Upper lobe of left lung (tissue), 4 donors: ENCODE results near the gene FBXO41.

Experiments used
- POLR2A ChIP-seq, 4 donors: fragments of 450-650 bp; IDR thresholded peaks; one replicate each; pipeline ENCODE4 v1.5.1; 2016 to 2017; ENCODE audit warnings: antibody characterized with exemption in 4 of 4, mild to moderate bottlenecking in 2 of 4
- POLR2AphosphoS5 ChIP-seq, 2 donors: sonication (generic); formaldehyde crosslinking; IDR thresholded peaks; one replicate each; pipeline ENCODE4 v1.5.1; 2017; ENCODE audit warnings: antibody characterized with exemption in 2 of 2
- TF ChIP-seq, protein P1 (sequence below), 6 experiments: fragments of 450-650 bp in 4 of 6; fragments of 200-600 bp in 2 of 6; sonication (generic) in 2 of 6; IDR thresholded peaks; one replicate each; pipeline ENCODE4 v1.5.1; 2016 to 2019; ENCODE audit warnings: antibody characterized with exemption in 6 of 6

GRCh38 chr2:73267008-73267407 is 17.3 kb downstream of the FBXO41 start:
- TF ChIP-seq, protein P1, sequence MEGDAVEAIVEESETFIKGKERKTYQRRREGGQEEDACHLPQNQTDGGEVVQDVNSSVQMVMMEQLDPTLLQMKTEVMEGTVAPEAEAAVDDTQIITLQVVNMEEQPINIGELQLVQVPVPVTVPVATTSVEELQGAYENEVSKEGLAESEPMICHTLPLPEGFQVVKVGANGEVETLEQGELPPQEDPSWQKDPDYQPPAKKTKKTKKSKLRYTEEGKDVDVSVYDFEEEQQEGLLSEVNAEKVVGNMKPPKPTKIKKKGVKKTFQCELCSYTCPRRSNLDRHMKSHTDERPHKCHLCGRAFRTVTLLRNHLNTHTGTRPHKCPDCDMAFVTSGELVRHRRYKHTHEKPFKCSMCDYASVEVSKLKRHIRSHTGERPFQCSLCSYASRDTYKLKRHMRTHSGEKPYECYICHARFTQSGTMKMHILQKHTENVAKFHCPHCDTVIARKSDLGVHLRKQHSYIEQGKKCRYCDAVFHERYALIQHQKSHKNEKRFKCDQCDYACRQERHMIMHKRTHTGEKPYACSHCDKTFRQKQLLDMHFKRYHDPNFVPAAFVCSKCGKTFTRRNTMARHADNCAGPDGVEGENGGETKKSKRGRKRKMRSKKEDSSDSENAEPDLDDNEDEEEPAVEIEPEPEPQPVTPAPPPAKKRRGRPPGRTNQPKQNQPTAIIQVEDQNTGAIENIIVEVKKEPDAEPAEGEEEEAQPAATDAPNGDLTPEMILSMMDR (IDR thresholded peaks at IDR 0.05) = no peak
- TF ChIP-seq POLR2A (IDR thresholded peaks at IDR 0.05) (no peak), POLR2AphosphoS5 (IDR thresholded peaks at IDR 0.05) (no peak)
